Keratinocyte (primary cell): ENCODE measurements around the gene MLPH. TPM values are rescaled to one million over a fixed set of nuclear protein-coding genes. Genes with fewer than 3 reads are reported as not detected.

Source experiments
- DNase-seq: peaks from one replicate; pipeline ENCODE4 v3.0.0-alpha.2; 2011; ENCODE audit warnings: low read depth, missing footprints, low spot score
- FAIRE-seq: peaks from 2 replicates; lab custom pipeline; 2011; peaks lifted over from hg19 to GRCh38; lab: Jason Lieb, UNC
- H2AFZ ChIP-seq: 2 replicates; pipeline ENCODE4 v1.6.0; 2012; ENCODE audit warnings: low read length, control low read depth, inconsistent platforms; ENCODE audit not compliant: control insufficient read depth
- H3K27ac ChIP-seq: 2 replicates; pipeline ENCODE4 v1.5.1; 2011; ENCODE audit warnings: low read length; ENCODE audit not compliant: control insufficient read depth, insufficient read depth
- H3K27me3 ChIP-seq: 3 replicates; pipeline ENCODE4 v1.6.0; 2011; ENCODE audit warnings: low read length; ENCODE audit not compliant: control insufficient read depth, insufficient read depth; ENCODE audit errors: extremely low read depth
- H3K36me3 ChIP-seq, 2 experiments: 2 replicates in 1 of 2; 3 replicates in 1 of 2; pipeline ENCODE4 v1.5.1; 2011; ENCODE audit warnings: low read length in 2 of 2, mild to moderate bottlenecking in 1 of 2; ENCODE audit not compliant: control insufficient read depth in 2 of 2, insufficient read depth in 2 of 2; ENCODE audit errors: extremely low read depth in 1 of 2
- H3K4me1 ChIP-seq: 3 replicates; pipeline ENCODE4 v1.5.1; 2011; ENCODE audit warnings: low read length; ENCODE audit not compliant: control insufficient read depth, insufficient read depth; ENCODE audit errors: extremely low read depth
- H3K4me2 ChIP-seq: 3 replicates; pipeline ENCODE4 v1.6.0; 2011; ENCODE audit warnings: low read depth, low read length; ENCODE audit not compliant: control insufficient read depth, insufficient read depth; ENCODE audit errors: extremely low read depth
- H3K4me3 ChIP-seq, 3 experiments: fragments of 200-600 bp in 1 of 3; sonication (generic) in 1 of 3; 2 replicates in 2 of 3; 3 replicates in 1 of 3; pipeline ENCODE4 v1.5.1; 2011 to 2016; ENCODE audit warnings: low read length in 3 of 3, mild to moderate bottlenecking in 3 of 3, control low read depth in 2 of 3, inconsistent platforms in 1 of 3, low read depth in 1 of 3, mixed read lengths in 1 of 3, mixed run types in 1 of 3, moderate library complexity in 1 of 3; ENCODE audit not compliant: control insufficient read depth in 2 of 3, insufficient read depth in 2 of 3; ENCODE audit errors: extremely low read depth in 1 of 3
- H3K79me2 ChIP-seq: 2 replicates; pipeline ENCODE4 v1.6.0; 2012; ENCODE audit warnings: low read length; ENCODE audit not compliant: control insufficient read depth, insufficient read depth
- H3K9ac ChIP-seq: 3 replicates; pipeline ENCODE4 v1.6.0; 2011; ENCODE audit warnings: low read length; ENCODE audit not compliant: control insufficient read depth, insufficient read depth; ENCODE audit errors: extremely low read depth
- H3K9me1 ChIP-seq: 3 replicates; pipeline ENCODE4 v1.6.0; 2011; ENCODE audit warnings: low read length; ENCODE audit not compliant: control insufficient read depth, insufficient read depth; ENCODE audit errors: extremely low read depth
- H3K9me3 ChIP-seq: 2 replicates; pipeline ENCODE4 v1.5.1; 2012; ENCODE audit warnings: low read depth, low read length; ENCODE audit not compliant: control insufficient read depth
- H4K20me1 ChIP-seq: 3 replicates; pipeline ENCODE4 v1.6.0; 2011; ENCODE audit warnings: low read length; ENCODE audit not compliant: control insufficient read depth, insufficient read depth; ENCODE audit errors: extremely low read depth
- EZH2 ChIP-seq: IDR thresholded peaks from one replicate; pipeline ENCODE4 v1.6.1; 2012; ENCODE audit warnings: inconsistent platforms, mild to moderate bottlenecking, low read length, moderate library complexity
- dilution Hi-C: fragments of 300-500 bp; cut with MboI; formaldehyde crosslinking; loops from one replicate; pipeline ENCODE4 v1.7.0; 2020; ENCODE audit warnings: low sequenced_read_pairs; ENCODE audit not compliant: extremely low pct_ligation_motif_present
- polyA plus RNA-seq, 5 experiments: library from polyadenylated mRNA; depleted of rRNA in 3 of 5; stranded (reverse) in 3 of 5; stranded (forward) in 1 of 5; unstranded in 1 of 5; fragments of >200 nt; gene quantifications; 1 replicate in 1 of 5; 2 replicates in 3 of 5; 3 replicates in 1 of 5; pipeline versions ENCODE4 v1.2.1 to v1.2.3, GENCODE V29; 2011 to 2012; ENCODE audit warnings: missing spikeins in 2 of 5, low read depth in 1 of 5, low replicate concordance in 1 of 5
- TF ChIP-seq, protein P1 (sequence below), 3 experiments: IDR thresholded peaks in 1 of 3; conservative IDR thresholded peaks in 1 of 3; optimal IDR thresholded peaks in 1 of 3; 2 replicates in 2 of 3; 3 replicates in 1 of 3; pipeline versions ENCODE3 to v1.5.1; 2011; ENCODE audit warnings: low read length in 3 of 3, mild to moderate bottlenecking in 3 of 3, moderate library complexity in 2 of 3, control low read depth in 1 of 3, inconsistent platforms in 1 of 3; ENCODE audit not compliant: insufficient read depth in 2 of 3; ENCODE audit errors: extremely low read depth in 1 of 3

MLPH gene
- polyA plus RNA-seq, 1 donor (not counting 4 experiments of a cell fraction or from before 2014, with no cell fraction given) = 0.67 TPM

DNA sequence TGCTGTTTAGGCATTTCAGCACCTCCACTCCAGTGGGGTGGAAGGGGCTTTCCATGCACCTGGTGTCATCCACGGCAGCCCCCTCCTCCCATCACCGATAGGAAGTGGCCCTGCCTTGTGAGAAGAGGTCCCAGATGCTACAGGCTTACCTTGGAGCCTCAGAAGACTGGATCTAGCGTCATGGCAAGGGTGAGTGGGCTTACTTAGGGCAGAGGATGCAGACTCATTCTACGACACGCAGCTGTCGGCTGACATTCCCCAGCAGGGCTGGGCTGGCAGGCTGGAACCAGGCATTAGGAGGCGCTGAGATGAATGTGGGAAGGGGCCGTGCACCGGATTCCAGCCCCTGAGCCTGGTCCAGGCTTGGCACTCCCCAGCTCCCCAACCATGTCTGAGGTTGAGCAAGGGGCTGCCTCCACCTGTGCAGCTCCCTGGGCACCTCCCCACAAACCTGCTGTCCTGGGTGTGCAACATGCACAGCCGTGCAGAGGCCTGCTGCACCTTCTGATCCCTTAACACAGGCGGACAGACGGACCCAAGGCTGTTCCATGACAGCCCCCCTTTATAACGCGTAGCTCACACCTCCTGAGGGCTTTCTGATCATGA, 77.6 kb downstream of the MLPH start:
- Histone ChIP-seq H3K27me3 (peaks cover 4% of the 10 kb centered on the region), H3K9ac (no peak overlapping the region), H3K36me3 (no peaks in the 10 kb centered on the region), H3K4me1 (no peaks in the 10 kb centered on the region), H2AFZ (no peak overlapping the region), H3K79me2 (no peaks in the 10 kb centered on the region), H3K4me2 (no peak overlapping the region), H4K20me1 (no peaks in the 10 kb centered on the region), H3K9me3 (peaks cover 3% of the 10 kb centered on the region), H3K9me1 (no peaks in the 10 kb centered on the region), H3K4me3 (no peak overlapping the region), H3K27ac (no peak overlapping the region)
- dilution Hi-C loops = no loop called here
- no peak for FAIRE-seq
- DNase-seq = no peak
- TF ChIP-seq, protein P1, sequence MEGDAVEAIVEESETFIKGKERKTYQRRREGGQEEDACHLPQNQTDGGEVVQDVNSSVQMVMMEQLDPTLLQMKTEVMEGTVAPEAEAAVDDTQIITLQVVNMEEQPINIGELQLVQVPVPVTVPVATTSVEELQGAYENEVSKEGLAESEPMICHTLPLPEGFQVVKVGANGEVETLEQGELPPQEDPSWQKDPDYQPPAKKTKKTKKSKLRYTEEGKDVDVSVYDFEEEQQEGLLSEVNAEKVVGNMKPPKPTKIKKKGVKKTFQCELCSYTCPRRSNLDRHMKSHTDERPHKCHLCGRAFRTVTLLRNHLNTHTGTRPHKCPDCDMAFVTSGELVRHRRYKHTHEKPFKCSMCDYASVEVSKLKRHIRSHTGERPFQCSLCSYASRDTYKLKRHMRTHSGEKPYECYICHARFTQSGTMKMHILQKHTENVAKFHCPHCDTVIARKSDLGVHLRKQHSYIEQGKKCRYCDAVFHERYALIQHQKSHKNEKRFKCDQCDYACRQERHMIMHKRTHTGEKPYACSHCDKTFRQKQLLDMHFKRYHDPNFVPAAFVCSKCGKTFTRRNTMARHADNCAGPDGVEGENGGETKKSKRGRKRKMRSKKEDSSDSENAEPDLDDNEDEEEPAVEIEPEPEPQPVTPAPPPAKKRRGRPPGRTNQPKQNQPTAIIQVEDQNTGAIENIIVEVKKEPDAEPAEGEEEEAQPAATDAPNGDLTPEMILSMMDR (optimal IDR thresholded peaks at IDR 0.05 in 1 of 3, IDR thresholded peaks at IDR 0.05 in 1 of 3, conservative IDR thresholded peaks at IDR 0.05 in 1 of 3; ENCODE audit: extremely low read depth in 1 of 3, insufficient read depth in 2 of 3, low read length in 3 of 3) = no peak
- TF ChIP-seq EZH2 = no peak

DNA sequence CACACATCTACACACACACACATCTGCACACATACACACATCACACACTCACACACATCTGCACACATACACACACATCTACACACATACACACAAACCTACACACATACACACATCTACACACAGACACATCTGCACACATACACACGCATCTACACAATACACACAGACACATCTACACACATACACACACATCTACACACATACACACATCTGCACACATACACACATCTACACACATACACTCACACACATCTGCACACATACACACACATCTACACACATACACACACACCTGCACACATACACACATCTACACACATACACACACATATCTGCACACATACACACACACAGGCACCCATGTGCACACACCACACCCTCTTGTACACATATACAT, 78.9 kb downstream of the MLPH start:
- FAIRE-seq = peak; percentile 51

More for the DNA sequence above, 78.9 kb downstream of the MLPH start:
- no peaks in the 10 kb centered on the region for H3K9me1 ChIP-seq
- H3K27me3 ChIP-seq = peaks cover 4% of the 10 kb centered on the region
- no peak for DNase-seq
- no peak overlapping the region for H2AFZ ChIP-seq
- no peaks in the 10 kb centered on the region for H3K79me2 ChIP-seq
- H3K9ac ChIP-seq = no peak overlapping the region
- H4K20me1 ChIP-seq = no peaks in the 10 kb centered on the region
- peaks cover 3% of the 10 kb centered on the region for H3K9me3 ChIP-seq
- TF ChIP-seq, protein P1 (optimal IDR thresholded peaks at IDR 0.05 in 1 of 3, IDR thresholded peaks at IDR 0.05 in 1 of 3, conservative IDR thresholded peaks at IDR 0.05 in 1 of 3; ENCODE audit: extremely low read depth in 1 of 3, insufficient read depth in 2 of 3, low read length in 3 of 3) = no peak
- TF ChIP-seq EZH2 = no peak
- H3K27ac ChIP-seq = no peak overlapping the region
- H3K4me2 ChIP-seq = no peak overlapping the region
- no peaks in the 10 kb centered on the region for H3K4me1 ChIP-seq
- H3K36me3 ChIP-seq = no peaks in the 10 kb centered on the region
- dilution Hi-C loops = no loop called here
- no peak overlapping the region for H3K4me3 ChIP-seq
